Fibroblast of lung (primary cell): ENCODE measurements around the gene PHLDB3. TPM values are rescaled to one million over a fixed set of nuclear protein-coding genes. Genes with fewer than 3 reads are reported as not detected.

Experiments
- DNase-seq, 2 donors: peaks; one replicate each; pipeline versions ENCODE4 v3.0.0 to v3.0.0-alpha.2; 2010; ENCODE audit warnings: low read depth in 2 of 2
- H2AFZ ChIP-seq: 2 replicates; pipeline ENCODE4 v1.5.1; 2012; ENCODE audit warnings: low read length, control low read depth, inconsistent platforms
- H3K27ac ChIP-seq: 2 replicates; pipeline ENCODE4 v1.5.1; 2011; ENCODE audit warnings: low read length, control low read depth; ENCODE audit not compliant: insufficient read depth
- H3K27me3 ChIP-seq: 2 replicates; pipeline ENCODE4 v1.5.1; 2011; ENCODE audit warnings: mild to moderate bottlenecking, low read length; ENCODE audit not compliant: control insufficient read depth, insufficient read depth
- H3K36me3 ChIP-seq: 2 replicates; pipeline ENCODE4 v1.5.1; 2011; ENCODE audit warnings: low read length; ENCODE audit not compliant: control insufficient read depth, insufficient read depth
- H3K4me1 ChIP-seq: 2 replicates; pipeline ENCODE4 v1.5.1; 2011; ENCODE audit warnings: low read length; ENCODE audit not compliant: control insufficient read depth, insufficient read depth; ENCODE audit errors: extremely low read depth
- H3K4me2 ChIP-seq: 2 replicates; pipeline ENCODE4 v1.5.1; 2011; ENCODE audit warnings: low read length, control low read depth; ENCODE audit not compliant: insufficient read depth; ENCODE audit errors: extremely low read depth
- H3K4me3 ChIP-seq, 4 experiments: fragments of 200-600 bp in 1 of 4; sonication (generic) in 1 of 4; replicated peaks in 1 of 4; 2 replicates each; pipeline ENCODE4 v1.5.1; 2011 to 2016; ENCODE audit warnings: low read length in 4 of 4, low read depth in 3 of 4, mild to moderate bottlenecking in 3 of 4, control low read depth in 2 of 4, inconsistent platforms in 1 of 4, mixed read lengths in 1 of 4; ENCODE audit not compliant: insufficient read depth in 1 of 4; ENCODE audit errors: control extremely low read depth in 1 of 4
- H3K79me2 ChIP-seq: 2 replicates; pipeline ENCODE4 v1.5.1; 2012; ENCODE audit warnings: mild to moderate bottlenecking, low read length, inconsistent platforms; ENCODE audit not compliant: control insufficient read depth, insufficient read depth
- H3K9ac ChIP-seq: 2 replicates; pipeline ENCODE4 v1.5.1; 2011; ENCODE audit warnings: mild to moderate bottlenecking, low read length, control low read depth; ENCODE audit not compliant: insufficient read depth
- H3K9me3 ChIP-seq: 2 replicates; pipeline ENCODE4 v1.5.1; 2012; ENCODE audit warnings: low read depth, low read length; ENCODE audit not compliant: control insufficient read depth, insufficient read depth
- H4K20me1 ChIP-seq: 2 replicates; pipeline ENCODE4 v1.5.1; 2011; ENCODE audit warnings: low read length; ENCODE audit not compliant: control insufficient read depth, insufficient read depth; ENCODE audit errors: extremely low read depth
- EZH2 ChIP-seq: IDR thresholded peaks from 2 replicates; pipeline ENCODE4 v1.5.1; 2012; ENCODE audit warnings: low read length, control low read depth, mild to moderate bottlenecking; ENCODE audit errors: missing control alignments
- polyA plus RNA-seq, 2 donors: library from polyadenylated mRNA; depleted of rRNA in 1 of 2; stranded (reverse) in 1 of 2; unstranded in 1 of 2; fragments of >200 nt; gene quantifications; 2 replicates each; pipeline ENCODE4 v1.2.1, GENCODE V29; 2011 to 2012; ENCODE audit warnings: missing spikeins in 1 of 2
- total RNA-seq: library from RNA; depleted of rRNA; stranded (reverse); fragments of >200 nt; gene quantifications from 2 replicates; pipeline ENCODE4 v1.2.1, GENCODE V29; 2014
- TF ChIP-seq, protein P1 (sequence below), 2 donors: IDR thresholded peaks in 1 of 2; conservative IDR thresholded peaks in 1 of 2; 1 replicate in 1 of 2; 2 replicates in 1 of 2; pipeline ENCODE4 v1.5.1; 2011 to 2012; ENCODE audit warnings: low read length in 2 of 2, control low read depth in 1 of 2, inconsistent platforms in 1 of 2, low read depth in 1 of 2, mild to moderate bottlenecking in 1 of 2

The PHLDB3 gene
- total and polyA plus RNA-seq, 2 donors (not counting 1 experiment from before 2014, with no cell fraction given), result 1.8 to 35.8 TPM

DNA sequence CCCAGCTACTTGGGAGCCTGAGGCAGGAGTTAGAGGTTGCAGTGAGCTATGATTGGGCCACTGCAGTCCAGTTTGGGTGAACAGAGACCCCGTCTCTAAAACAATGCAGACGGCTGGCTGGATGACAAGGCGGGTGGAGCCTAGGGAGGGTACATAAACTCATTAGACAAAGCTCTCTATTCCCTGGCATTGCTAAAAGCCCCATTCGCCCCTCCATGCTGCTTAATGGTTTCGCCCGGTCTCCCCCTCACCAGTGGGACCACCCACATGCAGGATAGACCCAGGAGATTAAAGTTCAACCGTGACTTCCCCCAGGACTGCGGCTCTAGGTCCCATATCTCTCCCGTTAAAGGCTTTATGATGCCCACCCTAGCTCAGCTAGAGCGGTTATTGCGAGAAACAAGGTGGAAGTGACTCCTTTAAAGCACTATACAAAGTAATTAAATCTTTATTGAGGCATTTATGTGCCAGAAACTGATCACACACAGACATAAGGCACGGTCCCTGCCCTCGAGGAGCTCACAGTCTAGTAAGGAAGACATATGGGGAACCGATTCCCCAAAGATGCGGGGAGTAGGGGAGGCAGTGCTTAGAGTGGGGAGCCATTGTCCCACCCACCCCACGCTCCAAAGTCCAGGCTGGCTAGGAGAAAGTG lies 44.1 kb downstream of the PHLDB3 start:
- no peak overlapping the region for H3K9ac ChIP-seq
- no peaks in the 10 kb centered on the region for H3K27me3 ChIP-seq
- no peak for DNase-seq
- no peaks in the 10 kb centered on the region for H3K79me2 ChIP-seq
- no peak overlapping the region for H3K27ac ChIP-seq
- no peak overlapping the region for H2AFZ ChIP-seq
- H3K9me3 ChIP-seq, result no peaks in the 10 kb centered on the region
- H3K36me3 ChIP-seq, result no peaks in the 10 kb centered on the region
- TF ChIP-seq EZH2, result no peak
- TF ChIP-seq, protein P1, sequence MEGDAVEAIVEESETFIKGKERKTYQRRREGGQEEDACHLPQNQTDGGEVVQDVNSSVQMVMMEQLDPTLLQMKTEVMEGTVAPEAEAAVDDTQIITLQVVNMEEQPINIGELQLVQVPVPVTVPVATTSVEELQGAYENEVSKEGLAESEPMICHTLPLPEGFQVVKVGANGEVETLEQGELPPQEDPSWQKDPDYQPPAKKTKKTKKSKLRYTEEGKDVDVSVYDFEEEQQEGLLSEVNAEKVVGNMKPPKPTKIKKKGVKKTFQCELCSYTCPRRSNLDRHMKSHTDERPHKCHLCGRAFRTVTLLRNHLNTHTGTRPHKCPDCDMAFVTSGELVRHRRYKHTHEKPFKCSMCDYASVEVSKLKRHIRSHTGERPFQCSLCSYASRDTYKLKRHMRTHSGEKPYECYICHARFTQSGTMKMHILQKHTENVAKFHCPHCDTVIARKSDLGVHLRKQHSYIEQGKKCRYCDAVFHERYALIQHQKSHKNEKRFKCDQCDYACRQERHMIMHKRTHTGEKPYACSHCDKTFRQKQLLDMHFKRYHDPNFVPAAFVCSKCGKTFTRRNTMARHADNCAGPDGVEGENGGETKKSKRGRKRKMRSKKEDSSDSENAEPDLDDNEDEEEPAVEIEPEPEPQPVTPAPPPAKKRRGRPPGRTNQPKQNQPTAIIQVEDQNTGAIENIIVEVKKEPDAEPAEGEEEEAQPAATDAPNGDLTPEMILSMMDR (conservative IDR thresholded peaks at IDR 0.05 in 1 of 2, IDR thresholded peaks at IDR 0.05 in 1 of 2; ENCODE audit: low read depth in 1 of 2, low read length in 2 of 2), result no peak
- no peaks in the 10 kb centered on the region for H3K4me1 ChIP-seq
- H4K20me1 ChIP-seq, result no peaks in the 10 kb centered on the region
- H3K4me3 ChIP-seq, result no peak overlapping the region
- no peak overlapping the region for H3K4me2 ChIP-seq

DNA sequence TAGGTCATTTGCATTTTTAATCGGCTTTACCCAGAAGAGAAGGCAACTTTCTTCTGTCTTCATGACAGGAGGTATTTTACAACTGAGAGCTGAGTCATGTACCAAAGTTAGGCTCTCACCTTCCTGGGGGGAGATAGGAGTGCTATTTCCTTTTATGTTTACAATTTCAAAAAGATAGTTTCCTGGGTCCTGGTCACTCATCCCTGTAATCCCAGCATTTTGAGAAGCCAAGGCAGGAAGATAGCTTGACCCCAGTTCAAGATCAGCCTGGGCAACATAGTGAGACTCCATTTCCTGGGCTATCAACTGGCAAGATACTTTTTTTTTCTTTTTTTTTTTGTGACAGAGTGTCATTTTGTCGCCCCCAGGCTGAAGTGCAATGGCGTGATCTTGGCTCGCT lies 46.7 kb downstream of the PHLDB3 start:
- no peak overlapping the region for H3K9ac ChIP-seq
- no peak overlapping the region for H3K27ac ChIP-seq
- H3K27me3 ChIP-seq, result no peaks in the 10 kb centered on the region
- no peak overlapping the region for H3K4me3 ChIP-seq
- no peaks in the 10 kb centered on the region for H3K9me3 ChIP-seq
- DNase-seq, result no peak
- no peak overlapping the region for H2AFZ ChIP-seq
- H3K79me2 ChIP-seq, result no peaks in the 10 kb centered on the region
- H3K36me3 ChIP-seq, result no peaks in the 10 kb centered on the region
- H3K4me2 ChIP-seq, result no peak overlapping the region
- TF ChIP-seq, protein P1 (conservative IDR thresholded peaks at IDR 0.05 in 1 of 2, IDR thresholded peaks at IDR 0.05 in 1 of 2; ENCODE audit: low read depth in 1 of 2, low read length in 2 of 2), result no peak
- TF ChIP-seq EZH2, result no peak
- no peaks in the 10 kb centered on the region for H4K20me1 ChIP-seq
- no peaks in the 10 kb centered on the region for H3K4me1 ChIP-seq

DNA sequence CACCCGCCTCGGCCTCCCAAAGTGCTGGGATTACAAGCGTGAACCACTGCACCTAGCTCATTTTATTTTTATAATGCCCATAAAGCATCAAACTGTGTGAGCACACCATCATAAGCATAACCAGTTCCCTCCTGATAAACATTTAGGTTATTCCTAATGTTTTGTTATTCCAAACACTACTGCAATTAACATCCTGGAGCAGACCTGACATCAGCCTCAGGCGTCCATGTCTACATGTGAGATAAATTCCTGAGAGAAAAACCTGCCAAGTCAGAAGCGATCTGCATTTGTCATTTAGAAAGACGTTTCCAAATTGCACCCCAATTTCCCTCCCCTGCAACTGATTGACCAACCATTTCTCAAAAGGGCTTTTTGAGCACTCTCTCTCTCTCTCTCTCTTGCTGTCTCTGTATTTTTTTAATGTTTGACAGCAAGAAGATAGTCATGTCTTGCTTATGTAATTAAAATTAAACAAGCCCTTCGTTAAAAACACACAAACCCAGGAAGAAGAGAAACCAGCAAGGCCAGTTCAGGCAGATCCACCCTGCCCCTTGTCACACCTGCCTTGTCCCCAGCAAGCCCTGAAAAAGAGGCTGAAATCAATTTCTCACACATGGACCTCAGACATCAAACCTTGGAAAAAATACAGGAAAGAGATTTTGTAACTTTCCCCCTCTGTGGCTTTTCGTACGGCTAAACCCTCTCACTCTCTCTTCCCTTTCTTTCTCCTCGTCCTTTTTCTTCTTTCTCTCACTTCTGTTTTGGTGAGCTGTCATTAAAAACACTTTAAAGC lies 49.0 kb downstream of the PHLDB3 start:
- H3K36me3 ChIP-seq, result no peaks in the 10 kb centered on the region
- no peak overlapping the region for H3K4me2 ChIP-seq
- no peak for DNase-seq
- H3K9ac ChIP-seq, result no peak overlapping the region
- H3K4me3 ChIP-seq, result no peak overlapping the region
- H3K9me3 ChIP-seq, result no peaks in the 10 kb centered on the region
- no peak overlapping the region for H2AFZ ChIP-seq
- H4K20me1 ChIP-seq, result no peaks in the 10 kb centered on the region
- H3K4me1 ChIP-seq, result no peaks in the 10 kb centered on the region
- H3K27me3 ChIP-seq, result no peaks in the 10 kb centered on the region
- no peaks in the 10 kb centered on the region for H3K79me2 ChIP-seq
- TF ChIP-seq EZH2, result no peak
- TF ChIP-seq, protein P1 (conservative IDR thresholded peaks at IDR 0.05 in 1 of 2, IDR thresholded peaks at IDR 0.05 in 1 of 2; ENCODE audit: low read depth in 1 of 2, low read length in 2 of 2), result no peak
- H3K27ac ChIP-seq, result no peak overlapping the region
